NCI-H128 (cell line): Measurements from ENCODE around the gene THAP12.
"Not testable (repeated sequence)": the region's sequence is repeated elsewhere in the genome, so short reads cannot be mapped to it uniquely, and the experiment has no call there.

Source experiments
- DNase-seq: peaks from one replicate; lab custom pipeline; 2025; ENCODE audit not compliant: unreplicated experiment; lab: John Stamatoyannopoulos, UW

The THAP12 gene

DNA sequence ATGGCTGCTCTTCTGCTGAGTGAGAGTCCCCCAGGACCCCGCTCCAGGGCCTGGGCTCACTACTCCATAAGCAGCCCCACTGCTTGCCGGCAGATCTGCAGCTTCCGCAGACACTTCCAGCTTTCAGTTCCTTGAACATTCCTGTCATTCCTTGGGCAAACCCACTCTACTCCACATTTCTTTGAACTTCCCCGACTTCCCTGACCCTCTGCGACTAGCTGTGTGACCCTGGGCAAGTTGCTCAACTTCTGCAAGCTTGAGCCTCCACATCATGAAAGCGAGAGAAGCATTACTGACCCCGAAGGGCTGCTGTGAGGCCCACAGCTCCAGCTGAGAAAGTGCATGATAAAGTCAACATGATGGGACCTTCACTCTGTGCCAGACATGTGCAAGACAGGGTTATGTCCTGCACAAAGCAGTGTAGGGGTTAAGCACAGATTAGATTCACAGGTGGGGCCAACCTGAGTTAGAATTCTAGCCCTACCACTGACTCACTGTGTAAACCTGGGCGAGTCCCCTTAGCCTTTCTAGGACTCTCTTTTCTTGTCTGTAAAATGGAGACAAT, 51.8 kb downstream of the THAP12 start:
- DNase-seq = no peak

DNA sequence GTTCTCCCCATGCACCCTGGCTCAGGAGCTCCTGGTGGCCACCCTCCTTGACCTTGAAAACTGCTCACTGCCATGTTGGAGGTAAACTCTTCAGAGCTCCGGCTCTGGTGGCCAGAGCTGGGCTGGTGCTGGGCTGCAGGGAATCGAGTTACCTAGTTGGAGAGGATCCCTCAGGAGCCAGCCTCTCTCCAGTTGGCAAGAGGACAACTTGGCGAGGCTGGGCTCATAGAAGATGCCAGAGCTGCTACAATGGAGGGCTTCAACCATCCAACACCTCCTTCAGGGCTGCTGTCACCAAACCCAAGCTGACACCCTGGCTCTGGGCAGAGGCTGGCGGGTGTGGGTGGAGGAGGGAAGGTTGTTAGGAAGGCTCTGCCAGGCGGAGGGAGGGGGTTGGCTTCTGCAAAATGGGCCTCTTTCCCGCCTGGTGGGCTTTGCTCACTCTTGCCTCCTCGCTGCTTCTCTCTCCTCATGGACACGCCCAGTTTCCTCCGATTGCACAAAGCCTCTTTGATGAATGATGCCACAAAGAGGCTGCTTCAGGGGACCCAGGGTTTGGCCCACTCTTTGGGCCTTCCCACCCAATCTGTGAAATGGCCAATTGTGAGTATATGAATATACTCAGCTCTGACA, 53.1 kb downstream of the THAP12 start:
- no peak for DNase-seq

DNA sequence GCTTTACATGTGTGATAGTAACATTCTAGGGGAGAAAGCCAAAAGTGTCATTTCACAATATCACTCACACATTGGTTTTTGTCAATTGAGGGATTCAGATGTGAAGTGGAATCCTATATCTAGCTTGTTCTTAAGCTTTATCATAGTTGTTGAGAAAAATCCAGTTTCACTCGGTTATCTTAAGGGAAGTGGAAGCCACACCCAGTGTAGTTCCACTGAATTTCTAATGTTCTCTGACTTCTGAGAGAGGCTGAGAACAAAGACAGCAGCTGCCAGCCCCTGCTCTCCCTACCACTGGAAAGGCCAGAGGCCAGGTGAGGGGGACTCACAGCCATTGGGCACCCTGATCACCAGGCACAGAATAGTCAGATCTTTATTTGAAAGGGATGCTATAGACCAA, 53.7 kb downstream of the THAP12 start:
- no peak for DNase-seq

DNA sequence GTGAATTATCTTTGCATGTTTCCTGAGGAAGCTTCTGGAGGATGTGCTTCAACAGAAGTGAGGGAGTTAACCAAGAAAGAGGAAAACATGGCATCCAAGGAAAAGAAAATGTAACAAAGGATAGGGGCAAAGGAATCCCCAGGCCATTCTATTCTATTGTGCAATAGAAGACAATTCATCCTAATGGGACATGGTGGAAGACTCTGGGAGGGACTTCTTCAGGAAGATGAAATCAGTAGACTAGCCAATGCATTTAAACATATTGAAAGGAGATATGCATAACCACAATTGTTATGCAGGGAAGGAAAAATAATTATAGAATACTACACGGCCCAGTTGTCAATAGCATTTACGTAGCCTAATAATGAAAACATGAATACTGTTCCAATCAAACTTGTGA, 55.7 kb downstream of the THAP12 start:
- DNase-seq = no peak

DNA sequence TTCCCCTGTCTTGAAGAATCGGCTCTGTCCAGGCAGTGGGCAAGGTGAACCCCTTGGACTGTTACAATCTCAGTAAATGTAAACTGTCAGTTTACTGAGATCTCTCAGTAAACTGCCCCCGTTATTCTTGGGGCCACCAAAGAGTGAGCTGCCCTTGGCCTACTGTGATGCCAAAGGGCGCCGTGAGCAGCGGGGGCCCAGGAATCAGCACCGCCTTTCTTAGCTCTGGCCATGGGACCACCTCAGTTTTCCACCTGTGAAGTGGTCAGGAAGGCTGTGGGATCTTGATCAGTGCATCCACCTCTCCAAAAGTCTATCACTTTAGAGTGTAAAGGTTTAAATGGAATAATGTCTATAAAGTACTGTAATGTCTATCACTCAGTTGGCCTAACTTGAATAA, 57.1 kb downstream of the THAP12 start:
- DNase-seq = no peak

DNA sequence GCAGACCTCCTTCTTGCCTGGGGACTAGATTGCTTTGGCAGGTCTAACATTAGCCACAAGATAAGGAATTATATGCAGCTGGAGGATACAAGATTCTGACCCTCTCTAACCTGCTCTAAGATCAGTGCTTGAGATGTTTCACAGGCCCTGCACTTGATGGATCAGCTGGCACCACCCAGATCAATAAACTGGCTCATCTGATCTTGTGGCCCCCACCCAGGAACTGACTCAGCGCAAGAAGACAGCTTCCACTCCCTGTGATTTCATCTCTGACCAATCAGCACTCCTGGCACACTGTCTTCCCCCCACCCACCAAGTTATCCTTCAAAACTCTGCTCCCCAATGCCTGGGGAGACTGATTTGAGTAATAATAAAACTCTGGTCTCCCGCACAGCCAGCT, 57.6 kb downstream of the THAP12 start:
- DNase-seq = not testable (repeated sequence)

DNA sequence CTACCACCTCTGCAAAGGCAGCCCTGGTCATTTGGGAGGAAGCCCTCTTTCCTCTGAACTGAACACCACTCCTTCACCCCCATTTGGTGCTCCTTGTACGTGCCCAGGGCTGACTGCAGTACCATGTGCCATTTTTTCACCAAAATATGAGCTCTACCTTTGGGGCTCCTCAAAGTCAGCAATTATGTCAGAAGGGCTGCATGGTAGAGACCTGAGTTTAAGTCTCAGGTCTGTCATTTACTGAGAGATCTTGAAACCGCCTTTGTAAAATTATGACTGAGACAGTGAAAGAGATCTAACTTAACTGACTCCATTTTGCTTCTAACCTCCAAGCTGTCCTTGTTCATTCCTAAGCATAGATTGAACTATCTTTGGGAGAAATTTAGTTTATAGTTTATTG, 58.0 kb downstream of the THAP12 start:
- DNase-seq = no peak

DNA sequence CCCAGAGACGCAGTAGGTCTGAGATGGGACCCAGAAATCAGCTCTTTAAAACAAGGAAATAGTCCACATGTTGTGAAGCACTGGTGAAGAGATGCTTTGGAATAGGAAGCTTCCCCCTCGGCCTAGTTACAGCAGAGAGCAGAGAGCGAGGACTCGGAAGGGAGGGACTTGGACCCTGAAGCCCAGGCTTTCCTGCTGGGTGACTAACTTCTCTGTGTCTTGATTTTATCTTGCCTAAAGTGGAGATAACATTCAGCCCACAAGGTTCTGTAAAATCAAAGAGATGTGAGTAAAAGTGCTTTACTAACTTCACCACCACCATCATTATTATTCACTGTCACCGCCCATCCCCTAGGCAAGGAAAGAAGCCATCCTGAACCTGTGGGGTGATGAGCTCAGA, 58.4 kb downstream of the THAP12 start:
- DNase-seq = no peak

DNA sequence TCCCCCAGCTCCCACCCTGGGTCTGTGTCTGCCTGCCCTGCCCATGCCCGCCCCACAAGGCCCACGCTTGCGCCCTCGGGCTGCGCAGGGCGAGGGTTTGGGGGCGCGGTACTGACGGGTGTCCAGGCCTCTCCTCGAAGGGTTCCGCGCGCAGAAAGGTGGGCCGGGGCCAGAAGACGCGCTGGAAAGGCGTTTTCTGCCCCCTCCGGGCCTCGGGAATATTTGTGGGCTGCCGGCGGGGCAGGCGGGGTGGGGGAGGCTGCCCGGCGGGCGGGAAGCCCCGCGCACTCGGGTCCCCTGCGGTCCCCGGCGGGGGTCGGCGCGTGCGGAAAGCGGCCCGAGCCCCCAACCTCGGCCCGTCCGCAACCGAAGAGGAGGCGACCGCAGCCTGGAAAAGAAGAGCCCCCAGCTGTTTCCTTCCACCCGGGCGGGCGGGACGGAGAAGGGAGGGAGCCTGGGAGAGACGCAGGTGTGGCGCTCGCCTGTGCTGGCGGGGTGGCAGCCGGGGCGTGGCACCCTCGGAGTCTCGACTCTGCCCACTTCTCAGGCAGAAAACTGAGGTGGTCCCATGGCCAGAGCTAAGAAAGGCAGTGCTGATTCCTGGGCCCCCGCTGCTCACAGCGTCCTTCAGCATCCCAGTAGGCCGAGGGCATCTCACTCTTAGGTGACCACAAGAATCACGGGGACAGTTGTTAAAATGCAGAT, 59.0 kb downstream of the THAP12 start:
- DNase-seq = no peak

DNA sequence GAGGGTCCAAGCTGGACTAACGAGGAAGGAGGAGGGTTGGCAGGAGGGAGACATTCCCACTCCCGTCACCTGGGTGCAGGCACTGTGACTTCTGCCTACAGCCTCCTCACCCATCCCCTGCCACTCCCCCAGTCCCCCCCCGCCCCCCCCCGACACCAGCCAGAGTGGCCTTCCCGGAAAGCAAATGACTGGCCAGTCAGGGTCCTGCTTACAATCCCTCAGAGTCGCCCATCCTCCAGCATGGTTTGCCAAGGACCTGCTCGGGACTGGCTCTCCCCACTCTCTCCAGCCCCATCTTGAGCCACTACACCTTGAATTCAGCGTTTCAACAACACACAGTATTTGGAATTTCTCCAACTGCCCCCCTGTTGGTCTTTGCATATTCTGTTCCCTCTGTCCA, 59.6 kb downstream of the THAP12 start:
- DNase-seq = no peak

DNA sequence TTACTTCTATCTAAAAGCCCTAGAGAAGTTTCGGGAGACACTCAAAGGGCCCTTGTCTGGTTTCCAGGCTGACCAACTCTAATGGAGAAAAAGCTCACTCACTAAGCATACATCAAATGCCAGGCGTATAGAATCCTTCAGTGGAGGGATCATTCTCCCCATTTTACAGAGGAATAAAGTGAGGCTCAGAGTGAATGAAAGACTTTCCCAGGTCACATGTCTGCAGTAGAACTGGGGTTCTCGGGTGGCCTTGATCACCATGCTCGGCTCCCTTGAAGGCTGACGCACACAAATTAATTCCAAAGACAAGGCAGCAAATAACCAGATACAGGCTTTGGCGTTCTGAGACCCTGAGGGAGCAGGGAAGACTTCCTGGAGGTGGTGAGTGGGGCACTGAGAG, 60.0 kb downstream of the THAP12 start:
- no peak for DNase-seq

DNA sequence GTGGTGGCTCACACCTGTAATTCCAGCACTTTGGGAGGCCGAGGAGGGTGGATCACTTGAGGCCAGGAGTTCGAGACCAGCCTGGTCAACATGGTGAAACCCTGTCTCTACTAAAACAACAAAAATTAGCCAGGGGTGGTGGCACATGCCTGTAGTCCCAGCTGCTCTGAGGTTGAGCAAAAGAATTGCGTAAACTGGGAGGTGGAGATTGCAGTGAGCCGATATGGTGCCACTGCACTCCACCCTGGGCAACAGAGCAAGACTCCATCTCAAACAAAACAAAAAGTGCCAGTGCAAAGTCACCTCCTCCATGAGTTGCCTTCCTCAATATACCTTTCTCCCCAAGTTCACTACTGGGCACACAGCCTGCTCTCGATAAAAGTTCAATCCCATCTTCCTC, 61.1 kb downstream of the THAP12 start:
- DNase-seq = not testable (repeated sequence)

DNA sequence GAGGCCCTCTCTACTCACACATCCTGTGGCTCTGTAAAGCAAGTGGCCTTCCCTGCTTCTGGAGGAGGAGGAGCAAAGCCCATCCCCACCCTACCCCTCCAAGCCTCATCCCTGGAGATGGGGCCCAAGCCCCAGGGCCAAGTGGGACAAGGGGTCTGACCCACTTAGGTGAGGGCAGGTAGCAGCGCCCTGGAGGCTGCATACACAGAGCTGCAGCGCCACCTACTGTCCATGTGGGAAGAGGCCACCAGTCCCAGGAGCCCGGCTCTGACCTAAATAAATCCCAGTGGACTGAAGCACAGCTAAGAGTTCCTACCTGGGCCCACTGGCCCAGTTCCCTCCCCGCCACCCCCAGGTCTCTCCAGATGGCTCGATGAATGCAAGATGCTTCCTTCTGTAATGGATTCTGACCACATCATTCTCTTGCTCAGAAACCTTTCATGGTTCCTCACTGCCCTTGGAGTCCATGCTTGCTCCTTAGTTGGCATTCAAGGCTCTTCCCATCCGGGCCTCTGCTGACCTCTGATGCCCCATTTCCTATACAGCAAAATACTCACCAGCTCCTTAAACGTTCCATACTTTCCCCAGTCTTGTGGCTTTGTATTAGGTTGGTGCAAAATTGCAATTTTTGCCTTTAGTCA, 62.1 kb downstream of the THAP12 start:
- peak; percentile 51 for DNase-seq

DNA sequence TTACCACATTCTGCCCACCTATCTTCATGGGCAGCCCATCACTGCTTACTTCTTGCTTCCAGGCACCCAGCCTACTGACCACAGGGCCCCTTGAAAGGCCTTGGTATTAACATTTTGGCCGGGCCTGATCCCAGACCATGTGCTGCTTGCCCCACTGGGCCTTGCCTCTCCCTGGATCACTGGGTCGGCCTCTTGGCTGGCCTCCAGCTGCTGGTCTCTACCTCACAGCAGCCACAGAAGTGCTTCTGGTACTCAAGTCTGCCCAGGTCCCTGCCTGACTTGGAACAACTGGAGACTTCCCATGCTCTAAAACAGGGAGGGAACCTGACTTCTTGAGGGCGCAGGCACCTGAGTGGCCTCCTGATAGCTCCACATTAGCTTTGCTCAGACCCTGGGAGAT, 63.6 kb downstream of the THAP12 start:
- DNase-seq = no peak

DNA sequence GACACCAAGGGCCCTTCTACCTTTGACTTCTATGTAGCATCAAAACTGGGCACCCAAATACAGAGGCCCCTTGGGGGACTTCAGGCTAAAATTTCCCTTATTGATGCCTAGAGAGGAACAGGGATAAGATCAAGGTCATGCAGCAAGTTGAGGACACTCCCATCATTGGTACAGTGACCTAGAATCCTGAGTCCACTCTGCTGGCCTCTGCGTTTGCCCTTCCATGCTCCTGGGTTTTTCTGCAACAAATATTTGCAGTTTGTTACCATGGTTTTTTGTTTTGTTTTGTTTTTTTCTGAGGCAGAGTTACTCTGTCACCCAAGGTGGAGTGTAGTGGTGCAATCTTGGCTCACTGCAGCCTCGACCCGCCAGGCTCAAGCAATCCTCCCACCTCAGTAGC, 64.2 kb downstream of the THAP12 start:
- no peak for DNase-seq

DNA sequence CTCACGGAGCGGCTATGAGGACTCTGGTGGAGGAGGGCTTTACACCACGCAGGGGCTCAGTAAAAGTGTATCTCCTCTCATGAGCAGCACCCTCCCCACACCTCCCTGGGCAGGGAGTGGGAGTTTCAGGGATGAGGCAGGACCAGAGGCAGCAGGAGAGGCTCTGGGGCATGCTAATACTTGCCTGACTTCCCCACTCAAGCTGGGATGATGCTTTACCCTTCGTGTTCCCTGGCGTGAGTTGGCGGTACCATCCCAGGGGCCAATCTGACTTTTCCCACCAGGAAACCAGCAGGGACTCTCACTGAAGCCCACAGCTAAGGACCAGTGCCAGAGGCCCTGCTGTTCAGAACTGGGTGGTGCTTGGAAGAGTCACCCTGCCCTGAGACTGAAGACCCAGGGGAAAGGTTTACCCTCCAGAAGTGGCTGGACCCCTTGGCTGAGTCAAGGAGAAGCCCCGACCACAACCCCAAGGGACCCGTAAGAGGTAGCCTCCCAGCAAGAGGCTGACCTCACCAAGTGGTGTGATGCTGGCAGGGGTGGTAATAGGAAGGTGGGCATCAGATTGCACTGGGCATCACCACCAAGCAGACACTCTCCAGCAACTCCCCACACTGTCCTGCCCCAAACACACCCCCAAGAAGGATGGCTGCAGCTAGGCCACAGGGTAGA, 65.6 kb downstream of the THAP12 start:
- no peak for DNase-seq

DNA sequence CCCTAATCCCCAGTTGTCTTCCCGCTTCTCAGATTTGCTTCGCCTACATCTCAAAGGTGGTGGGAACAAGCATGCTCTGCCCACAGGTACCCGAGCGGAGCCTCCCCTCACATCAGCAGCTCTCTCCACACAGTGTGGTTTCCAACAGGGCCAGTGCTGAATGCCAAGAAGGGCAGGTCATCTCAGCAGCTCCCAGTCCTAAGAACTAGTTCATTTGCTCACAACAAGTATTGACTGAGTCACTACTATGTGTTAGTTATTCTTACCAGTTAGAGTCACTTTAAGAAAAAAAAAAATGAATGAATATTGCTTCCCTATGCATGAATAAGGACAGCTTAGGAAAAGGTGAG, 66.2 kb downstream of the THAP12 start:
- DNase-seq = no peak

DNA sequence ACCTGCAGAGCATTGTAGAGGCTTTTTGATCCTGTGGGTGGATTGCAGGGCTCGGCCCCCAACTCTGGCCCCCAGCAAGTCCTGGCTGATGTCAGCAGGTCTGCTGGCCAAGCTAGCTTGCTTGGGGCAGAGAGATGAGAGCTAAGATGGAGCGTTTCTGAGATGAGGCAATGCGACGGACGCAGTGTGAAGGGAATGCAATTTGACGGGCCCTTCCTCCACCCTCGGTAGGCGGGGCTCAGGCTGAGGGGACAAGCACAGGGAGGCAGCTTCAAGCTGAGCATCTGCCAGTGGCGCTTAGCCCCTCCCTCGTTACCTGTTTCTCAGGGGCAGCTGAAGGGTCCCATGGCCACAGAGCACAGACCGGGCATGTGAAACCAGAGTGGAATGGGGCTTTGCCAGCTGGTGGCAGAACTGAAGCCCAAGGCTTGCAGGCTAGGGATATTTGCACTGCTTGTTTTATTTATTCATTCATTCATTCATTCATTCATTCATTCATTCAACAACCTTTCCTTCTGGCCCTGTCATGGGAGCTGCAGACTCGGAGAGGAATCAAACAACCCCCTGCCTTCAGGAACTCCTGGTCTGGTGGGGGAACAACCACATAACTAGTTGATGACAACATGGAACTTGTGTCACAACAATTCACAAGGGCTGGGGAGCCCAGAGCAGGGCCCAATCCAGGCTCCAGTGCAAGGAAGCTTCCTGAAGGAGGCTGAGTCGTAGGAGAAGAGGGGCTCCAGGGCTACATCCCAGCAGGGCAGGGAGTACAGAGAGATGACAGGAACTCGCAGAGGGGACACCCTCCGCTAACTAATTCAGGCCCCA, 66.8 kb downstream of the THAP12 start:
- no peak for DNase-seq

DNA sequence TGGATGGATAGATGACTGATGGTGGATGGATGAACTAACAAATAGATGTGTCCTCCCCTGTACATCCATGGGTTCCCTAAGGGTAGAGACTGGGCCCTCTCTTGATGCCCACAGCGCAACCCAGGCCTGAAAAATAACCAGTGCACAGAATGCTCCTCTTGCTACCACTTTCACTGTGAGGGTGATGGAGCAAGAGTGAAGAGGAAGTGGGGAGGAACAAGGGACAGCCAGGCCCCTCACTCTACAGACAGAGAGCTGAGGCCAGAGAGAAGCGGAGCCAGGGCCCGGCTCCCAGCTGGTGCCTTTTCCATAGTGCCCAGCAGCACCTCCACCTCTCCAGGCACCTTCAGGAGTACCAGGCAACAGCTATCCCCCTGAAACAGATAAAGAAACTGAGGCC, 67.7 kb downstream of the THAP12 start:
- no peak for DNase-seq

DNA sequence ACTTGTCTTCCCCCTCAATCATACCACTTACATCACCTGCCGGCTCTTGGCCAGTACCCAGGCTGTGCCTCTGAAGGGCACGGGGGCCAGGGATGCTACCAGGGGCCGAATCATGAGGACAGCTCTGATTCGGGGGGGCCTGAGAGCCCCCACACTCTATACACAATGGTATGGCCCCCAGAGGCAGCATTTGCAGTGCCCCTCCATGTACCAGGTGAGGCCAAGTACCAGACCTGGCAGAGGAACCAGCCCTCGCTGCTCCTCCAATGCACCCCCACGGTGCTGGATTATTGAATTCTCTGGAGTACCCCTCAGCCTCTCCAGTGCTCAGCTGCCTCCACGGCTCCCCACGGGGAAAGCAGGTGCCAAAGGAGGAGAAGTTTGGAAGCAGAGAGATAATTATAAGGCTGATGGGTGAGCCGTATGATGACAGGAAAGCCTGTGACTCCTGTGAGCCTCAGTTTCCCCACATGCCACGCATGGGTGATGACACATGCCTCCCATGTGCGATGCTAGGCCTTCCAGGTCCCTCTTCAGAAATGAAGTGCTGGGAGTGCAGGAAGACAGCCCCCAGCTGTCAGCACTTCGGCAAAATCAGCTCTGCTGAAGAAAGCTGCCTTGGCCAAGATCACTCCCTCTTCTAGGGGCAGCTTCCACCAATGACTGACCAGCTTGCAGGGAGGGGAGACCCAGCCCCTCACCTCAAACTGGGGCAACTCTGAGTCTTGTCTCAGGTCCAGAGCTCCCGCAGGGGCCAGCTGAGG, 69.9 kb downstream of the THAP12 start:
- DNase-seq = peak; percentile 28
